Measurements from ENCODE around the gene SPRTN. TPM values are rescaled to one million over a fixed set of nuclear protein-coding genes. Genes with fewer than 3 reads are reported as not detected.

SPRTN gene
- total and polyA plus RNA-seq, 2 donors from 2014 or later: 5.3 to 8.9 TPM

- Histone ChIP-seq H3K4me1 (ENCODE audit: control insufficient read depth in 2 of 3, insufficient read depth in 2 of 3, low read depth in 1 of 3, low read length in 3 of 3) (peaks cover 0 to 2% (median 0%) of the 10 kb centered on the region in 3 donors), H3K27ac (ENCODE audit: low read depth in 2 of 2, low read length in 2 of 2) (no peak overlapping the region), H3K9ac (ENCODE audit: low read length in 3 of 3) (no peak overlapping the region), H3K9me3 (ENCODE audit: control insufficient read depth in 2 of 3, insufficient read depth in 1 of 3, low read length in 3 of 3) (no peaks in the 10 kb centered on the region), H3K27me3 (ENCODE audit: control insufficient read depth, insufficient read depth, low read length) (no peaks in the 10 kb centered on the region), H3K36me3 (ENCODE audit: control insufficient read depth in 2 of 3, insufficient read depth in 3 of 3, low read length in 3 of 3) (peaks cover 2 to 5% (median 3%) of the 10 kb centered on the region in 3 donors), H3K4me3 (ENCODE audit: low read length in 3 of 3) (no peak overlapping the region)
- intact Hi-C loops (cut with DNase I): no loop called here
- no peak for DNase-seq
- no peak for TF ChIP-seq CTCF (IDR thresholded peaks at IDR 0.05; ENCODE audit: borderline replicate concordance, extremely low read depth, insufficient read depth)
- FAIRE-seq: no peak
These were observed 15.0 kb downstream of the SPRTN start for GRCh38 chr1:231353086-231353485.

- H3K4me3 ChIP-seq (ENCODE audit: low read length in 3 of 3): no peak overlapping the region
- H3K27me3 ChIP-seq (ENCODE audit: control insufficient read depth, insufficient read depth, low read length): no peaks in the 10 kb centered on the region
- no peaks in the 10 kb centered on the region for H3K9me3 ChIP-seq (ENCODE audit: control insufficient read depth in 2 of 3, insufficient read depth in 1 of 3, low read length in 3 of 3)
- peaks cover 0 to 2% (median 0%) of the 10 kb centered on the region in 3 donors for H3K36me3 ChIP-seq (ENCODE audit: control insufficient read depth in 2 of 3, insufficient read depth in 3 of 3, low read length in 3 of 3)
- peaks cover 0 to 2% (median 0%) of the 10 kb centered on the region in 3 donors for H3K4me1 ChIP-seq (ENCODE audit: control insufficient read depth in 2 of 3, insufficient read depth in 2 of 3, low read depth in 1 of 3, low read length in 3 of 3)
- H3K9ac ChIP-seq (ENCODE audit: low read length in 3 of 3): no peak overlapping the region
- FAIRE-seq: no peak
- no peak for TF ChIP-seq CTCF (IDR thresholded peaks at IDR 0.05; ENCODE audit: borderline replicate concordance, extremely low read depth, insufficient read depth)
- DNase-seq: no peak
- H3K27ac ChIP-seq (ENCODE audit: low read depth in 2 of 2, low read length in 2 of 2): no peak overlapping the region
- intact Hi-C loops (cut with DNase I): loop anchor here (5.0 kb wide), 1 partner anchor 238 kb away; no protein-coding TSS in a partner anchor
These were observed 16.4 kb downstream of the SPRTN start for GRCh38 chr1:231354330-231355020.

GRCh38 chr1:231355171-231355570 lies 17.1 kb downstream of the SPRTN start:
- Histone ChIP-seq H3K9ac (ENCODE audit: low read length in 3 of 3) (no peak overlapping the region), H3K27ac (ENCODE audit: low read depth in 2 of 2, low read length in 2 of 2) (no peak overlapping the region), H3K4me3 (ENCODE audit: low read length in 3 of 3) (no peak overlapping the region), H3K4me1 (ENCODE audit: control insufficient read depth in 2 of 3, insufficient read depth in 2 of 3, low read depth in 1 of 3, low read length in 3 of 3) (peaks cover 0 to 2% (median 0%) of the 10 kb centered on the region in 3 donors), H3K27me3 (ENCODE audit: control insufficient read depth, insufficient read depth, low read length) (no peaks in the 10 kb centered on the region), H3K36me3 (ENCODE audit: control insufficient read depth in 2 of 3, insufficient read depth in 3 of 3, low read length in 3 of 3) (peaks cover 0 to 2% (median 0%) of the 10 kb centered on the region in 3 donors), H3K9me3 (ENCODE audit: control insufficient read depth in 2 of 3, insufficient read depth in 1 of 3, low read length in 3 of 3) (no peaks in the 10 kb centered on the region)
- FAIRE-seq: no peak
- DNase-seq: no peak
- intact Hi-C loops (cut with DNase I): loop anchor here (5.0 kb wide), 1 partner anchor 237 kb away; no protein-coding TSS in a partner anchor
- no peak for TF ChIP-seq CTCF (IDR thresholded peaks at IDR 0.05; ENCODE audit: borderline replicate concordance, extremely low read depth, insufficient read depth)

All from kidney (tissue), 14 donors.